ENCODE data around the gene APOC3.

The APOC3 gene

GRCh38 chr11:116807601-116808261 is 22.0 kb upstream of the APOC3 start:
- DNase-seq (ENCODE audit: low read depth): no peak
- no peak overlapping the region for H3K4me3 ChIP-seq (ENCODE audit: low read length)
- TF ChIP-seq CTCF (conservative IDR thresholded peaks at IDR 0.05; ENCODE audit: low read depth, low read length): no peak

DNA sequence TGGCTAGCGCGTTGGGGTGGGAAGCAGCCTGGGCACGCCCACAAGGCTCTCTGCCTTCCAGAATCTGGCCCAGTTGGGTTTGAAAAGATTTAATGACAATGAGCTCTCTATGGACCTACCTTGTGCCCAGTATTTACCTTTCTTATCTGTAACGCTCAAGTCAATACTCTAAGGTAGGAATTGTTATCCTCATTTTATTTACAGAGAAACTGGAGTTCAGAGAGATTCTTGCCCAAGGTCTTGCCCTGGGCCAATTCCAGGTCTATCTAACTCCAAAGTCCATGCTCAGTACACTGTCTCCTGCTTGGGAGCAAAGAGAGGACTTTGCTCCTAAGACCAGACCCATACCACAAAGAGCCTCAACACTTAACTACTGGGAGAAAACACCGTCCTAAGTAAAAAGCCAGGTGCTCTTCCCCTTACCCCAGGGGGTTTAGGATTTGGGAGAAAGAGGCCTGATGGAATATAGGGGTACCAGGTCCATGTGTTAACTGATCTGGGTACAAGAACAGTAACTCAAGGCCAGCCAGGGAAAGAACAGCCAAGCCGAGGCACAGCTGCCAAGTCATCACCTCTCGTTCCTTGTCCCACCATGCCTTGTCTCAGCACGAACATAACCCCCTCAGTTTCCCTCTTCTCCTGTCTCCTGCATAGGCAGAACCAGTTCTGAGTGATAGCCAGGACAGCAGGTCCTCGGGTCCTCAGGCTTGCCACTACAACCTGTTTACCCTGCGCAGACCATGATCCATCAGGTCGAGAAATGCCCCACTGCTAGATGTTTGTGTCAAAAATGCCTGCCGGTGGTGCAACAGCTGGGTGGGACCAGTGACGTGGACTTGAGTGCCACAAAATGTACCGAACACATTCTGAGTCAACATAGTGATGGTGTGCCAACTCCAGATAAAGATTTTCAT is 21.2 kb upstream of the APOC3 start:
- TF ChIP-seq CTCF (conservative IDR thresholded peaks at IDR 0.05; ENCODE audit: low read depth, low read length): no peak
- no peak for DNase-seq (ENCODE audit: low read depth)
- H3K4me3 ChIP-seq (ENCODE audit: low read length): no peak overlapping the region

DNA sequence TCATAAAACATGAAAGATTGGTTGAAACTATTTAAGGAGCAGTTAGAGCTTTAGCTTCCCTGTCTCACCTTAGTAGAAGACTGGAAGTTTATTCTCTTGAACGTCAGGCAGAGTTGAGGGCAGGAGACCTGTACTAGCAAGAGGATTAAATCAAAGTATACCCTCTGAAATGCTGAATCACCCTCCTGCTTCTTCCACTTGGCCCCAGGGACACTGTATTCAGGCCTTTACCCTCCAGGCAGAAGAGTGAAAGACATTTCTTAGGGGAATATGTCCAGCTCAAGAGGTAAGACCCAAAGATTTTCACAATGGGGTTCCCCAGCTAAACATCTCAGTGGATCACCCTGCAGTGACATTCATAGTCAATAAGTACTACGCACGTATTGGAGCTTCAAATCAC is 18.5 kb upstream of the APOC3 start:
- H3K4me3 ChIP-seq (ENCODE audit: low read length): no peak overlapping the region
- no peak for DNase-seq (ENCODE audit: low read depth)
- TF ChIP-seq CTCF (conservative IDR thresholded peaks at IDR 0.05; ENCODE audit: low read depth, low read length): no peak

DNA sequence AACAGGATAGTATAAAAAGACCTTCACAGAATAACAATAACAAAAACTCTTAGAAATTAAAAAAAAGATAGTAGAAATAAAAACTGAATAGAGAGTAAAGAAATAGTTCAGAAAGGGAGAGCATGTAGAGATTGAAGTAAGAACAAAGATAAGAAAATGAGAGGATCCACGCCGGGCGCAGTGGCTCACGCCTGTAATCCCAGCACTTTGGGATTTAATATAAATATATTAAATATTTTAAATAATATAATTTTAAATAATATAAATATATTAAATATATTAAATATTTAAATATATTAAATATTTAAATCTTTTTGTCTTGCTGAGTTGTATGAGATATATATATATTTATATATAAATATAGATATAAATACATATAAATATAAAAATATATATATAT is 17.6 kb upstream of the APOC3 start:
- no peak overlapping the region for H3K4me3 ChIP-seq (ENCODE audit: low read length)
- TF ChIP-seq CTCF (conservative IDR thresholded peaks at IDR 0.05; ENCODE audit: low read depth, low read length): no peak
- no peak for DNase-seq (ENCODE audit: low read depth)

DNA sequence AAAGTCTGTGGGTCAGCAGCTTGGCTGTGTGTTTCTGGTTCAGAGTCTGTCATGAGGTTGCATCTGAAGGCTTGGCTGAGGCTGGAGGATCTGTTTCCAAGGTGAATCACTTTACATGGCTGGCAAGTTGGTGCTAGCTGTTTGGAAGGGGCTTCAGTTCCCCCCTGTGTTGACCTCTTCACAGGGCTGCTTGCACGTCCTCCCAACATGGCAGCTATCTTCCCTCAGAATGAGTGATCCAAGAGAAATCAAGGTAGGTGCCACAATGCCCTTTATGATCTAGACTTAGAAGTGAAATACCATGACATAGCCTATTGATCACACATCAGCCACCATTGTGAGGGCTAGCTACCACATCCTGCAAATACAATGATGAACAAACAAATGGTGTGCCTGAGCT is 16.5 kb upstream of the APOC3 start:
- no peak for DNase-seq (ENCODE audit: low read depth)
- no peak for TF ChIP-seq CTCF (conservative IDR thresholded peaks at IDR 0.05; ENCODE audit: low read depth, low read length)
- no peak overlapping the region for H3K4me3 ChIP-seq (ENCODE audit: low read length)

GRCh38 chr11:116813781-116814471 is 15.8 kb upstream of the APOC3 start:
- no peak for TF ChIP-seq CTCF (conservative IDR thresholded peaks at IDR 0.05; ENCODE audit: low read depth, low read length)
- DNase-seq (ENCODE audit: low read depth): no peak
- no peak overlapping the region for H3K4me3 ChIP-seq (ENCODE audit: low read length)

Measured in retinal pigment epithelial cell (primary cell).